HUES64 (cell line): ENCODE measurements around the gene ATXN10.

Experiments
- H3K27ac ChIP-seq: 2 replicates; pipeline ENCODE4 v1.7.0; 2013; ENCODE audit warnings: low read depth, low read length, inconsistent platforms
- H3K27me3 ChIP-seq: 2 replicates; pipeline ENCODE4 v1.6.1; 2013; ENCODE audit warnings: mild to moderate bottlenecking, low read length; ENCODE audit not compliant: insufficient read depth
- H3K36me3 ChIP-seq: 2 replicates; pipeline ENCODE4 v1.6.1; 2013; ENCODE audit warnings: mild to moderate bottlenecking, low read length; ENCODE audit not compliant: insufficient read depth
- H3K4me1 ChIP-seq: 2 replicates; pipeline ENCODE4 v1.6.1; 2013; ENCODE audit warnings: mild to moderate bottlenecking, low read length, moderate library complexity; ENCODE audit not compliant: insufficient read depth
- H3K4me3 ChIP-seq: 2 replicates; pipeline ENCODE4 v1.5.1; 2013; ENCODE audit warnings: mild to moderate bottlenecking, low read length, moderate library complexity
- H3K9ac ChIP-seq: 2 replicates; pipeline ENCODE4 v1.6.1; 2013; ENCODE audit warnings: mild to moderate bottlenecking, low read depth, low read length
- H3K9me3 ChIP-seq: 2 replicates; pipeline ENCODE4 v1.6.1; 2013; ENCODE audit warnings: low read depth, low read length; ENCODE audit not compliant: insufficient read depth
- whole genome bisulfite sequencing: fragments of 150-250, 120-280 bp; methylation state at CpG from one replicate; pipeline ENCODE4 v1.1.7; 2013; ENCODE audit warnings: missing lambda C conversion rate; 5-methylcytosine and 5-hydroxymethylcytosine counted together

Gene ATXN10

GRCh38 chr22:45889539-45890350, 218.1 kb downstream of the ATXN10 start:
- 94% methylated on average over 56 of the region's 56 CpGs for WGBS
- Histone ChIP-seq H3K27ac (no peak overlapping the region), H3K27me3 (no peaks in the 10 kb centered on the region), H3K9me3 (no peaks in the 10 kb centered on the region), H3K36me3 (no peaks in the 10 kb centered on the region), H3K4me1 (no peaks in the 10 kb centered on the region), H3K4me3 (no peak overlapping the region), H3K9ac (no peak overlapping the region)

- Histone ChIP-seq H3K27me3 (no peaks in the 10 kb centered on the region), H3K27ac (no peak overlapping the region), H3K4me3 (no peak overlapping the region), H3K9ac (no peak overlapping the region), H3K9me3 (no peaks in the 10 kb centered on the region), H3K4me1 (no peaks in the 10 kb centered on the region), H3K36me3 (no peaks in the 10 kb centered on the region)
- WGBS, result 96% methylated on average over 24 of the region's 26 CpGs
Observed at GRCh38 chr22:45890351-45890635, 218.7 kb downstream of the ATXN10 start.

GRCh38 chr22:45891021-45891421, 219.4 kb downstream of the ATXN10 start:
- H3K27me3 ChIP-seq, result no peaks in the 10 kb centered on the region
- H3K27ac ChIP-seq, result no peak overlapping the region
- 89% methylated on average over 37 of the region's 37 CpGs for WGBS
- 0 out of 2 replicates have a peak, but pooled peaks cover 1% of the 10 kb centered on the region for H3K4me1 ChIP-seq
- H3K9ac ChIP-seq, result no peak overlapping the region
- no peaks in the 10 kb centered on the region for H3K36me3 ChIP-seq
- H3K4me3 ChIP-seq, result no peak overlapping the region
- no peaks in the 10 kb centered on the region for H3K9me3 ChIP-seq

GRCh38 chr22:45891471-45891995, 219.9 kb downstream of the ATXN10 start:
- Histone ChIP-seq H3K4me1 (0 out of 2 replicates have a peak, but pooled peaks cover 6% of the 10 kb centered on the region), H3K27me3 (no peaks in the 10 kb centered on the region), H3K27ac (no peak overlapping the region), H3K4me3 (no peak overlapping the region), H3K9me3 (no peaks in the 10 kb centered on the region), H3K9ac (no peak overlapping the region), H3K36me3 (no peaks in the 10 kb centered on the region)
- 93% methylated on average over 25 of the region's 25 CpGs for WGBS

- Histone ChIP-seq H3K9me3 (no peaks in the 10 kb centered on the region), H3K4me3 (no peak overlapping the region), H3K4me1 (0 out of 2 replicates have a peak, but pooled peaks cover 12% of the 10 kb centered on the region), H3K36me3 (no peaks in the 10 kb centered on the region), H3K27me3 (no peaks in the 10 kb centered on the region), H3K9ac (no peak overlapping the region), H3K27ac (no peak overlapping the region)
- 91% methylated on average over 22 of the region's 22 CpGs for WGBS
Observed at GRCh38 chr22:45891996-45892621, 220.5 kb downstream of the ATXN10 start.

GRCh38 chr22:45892681-45893461, 221.2 kb downstream of the ATXN10 start:
- no peak overlapping the region for H3K27ac ChIP-seq
- no peaks in the 10 kb centered on the region for H3K9me3 ChIP-seq
- H3K4me1 ChIP-seq, result 0 out of 2 replicates have a peak, but pooled peaks cover 12% of the 10 kb centered on the region
- no peaks in the 10 kb centered on the region; the same call in 1 of the 2 replicates for H3K27me3 ChIP-seq
- 91% methylated on average over 16 of the region's 16 CpGs for WGBS
- H3K4me3 ChIP-seq, result no peak overlapping the region
- H3K9ac ChIP-seq, result no peak overlapping the region
- no peaks in the 10 kb centered on the region for H3K36me3 ChIP-seq

- Histone ChIP-seq H3K27me3 (no peaks in the 10 kb centered on the region; the same call in 1 of the 2 replicates), H3K27ac (no peak overlapping the region), H3K36me3 (no peaks in the 10 kb centered on the region), H3K4me3 (no peak overlapping the region), H3K9ac (no peak overlapping the region), H3K9me3 (no peaks in the 10 kb centered on the region), H3K4me1 (0 out of 2 replicates have a peak, but pooled peaks cover 12% of the 10 kb centered on the region)
- 82% methylated on average over 9 of the region's 9 CpGs for WGBS
Observed at GRCh38 chr22:45893516-45893915, 221.9 kb downstream of the ATXN10 start.
